Measurements from ENCODE around the gene NDOR1.

DNA sequence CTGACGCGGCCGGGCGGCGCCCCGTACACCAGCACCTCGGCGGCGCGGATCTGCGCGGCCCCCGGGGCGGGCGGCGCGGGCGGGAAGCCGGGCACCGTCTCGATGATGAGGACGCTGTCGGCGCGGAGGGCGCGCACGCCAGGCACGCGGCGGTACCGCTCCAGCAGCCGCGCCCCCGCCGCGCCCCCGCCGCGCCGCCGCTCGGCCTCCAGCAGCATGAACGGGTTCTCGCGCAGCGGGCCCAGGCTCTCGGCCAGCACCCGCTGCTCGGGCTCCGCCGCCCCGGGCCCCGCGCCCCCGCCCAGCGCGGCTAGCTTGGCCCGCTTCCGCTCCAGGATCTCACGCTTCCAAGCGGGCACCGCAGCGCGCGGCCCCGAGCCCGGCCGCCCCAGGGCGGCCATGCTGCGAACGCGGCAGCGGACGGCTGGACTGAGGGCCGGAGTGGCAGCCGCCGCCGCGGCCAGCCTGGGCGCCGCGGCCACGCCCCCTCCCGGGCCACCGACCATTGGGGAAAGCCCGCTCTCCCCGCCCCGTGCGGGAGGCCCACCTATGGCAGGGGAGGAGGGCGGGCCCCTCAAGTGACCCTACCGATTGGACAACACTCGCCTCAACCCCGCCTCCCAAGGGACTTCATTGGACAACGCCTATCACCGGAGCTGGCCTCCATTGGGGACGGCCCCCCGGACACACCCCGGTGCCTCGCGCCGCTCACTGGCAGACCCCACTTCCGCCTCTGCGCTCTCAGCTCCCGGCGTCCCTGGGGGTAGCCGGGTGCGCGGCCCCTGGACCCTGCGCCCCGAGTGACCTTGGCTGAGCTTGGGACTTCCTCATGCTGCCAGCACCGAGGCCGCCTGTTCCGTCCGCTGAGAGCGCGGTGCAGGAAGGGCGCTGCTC is 4.9 kb upstream of the NDOR1 start, which contains the start of gene TPRN:
- TF ChIP-seq, protein P1, sequence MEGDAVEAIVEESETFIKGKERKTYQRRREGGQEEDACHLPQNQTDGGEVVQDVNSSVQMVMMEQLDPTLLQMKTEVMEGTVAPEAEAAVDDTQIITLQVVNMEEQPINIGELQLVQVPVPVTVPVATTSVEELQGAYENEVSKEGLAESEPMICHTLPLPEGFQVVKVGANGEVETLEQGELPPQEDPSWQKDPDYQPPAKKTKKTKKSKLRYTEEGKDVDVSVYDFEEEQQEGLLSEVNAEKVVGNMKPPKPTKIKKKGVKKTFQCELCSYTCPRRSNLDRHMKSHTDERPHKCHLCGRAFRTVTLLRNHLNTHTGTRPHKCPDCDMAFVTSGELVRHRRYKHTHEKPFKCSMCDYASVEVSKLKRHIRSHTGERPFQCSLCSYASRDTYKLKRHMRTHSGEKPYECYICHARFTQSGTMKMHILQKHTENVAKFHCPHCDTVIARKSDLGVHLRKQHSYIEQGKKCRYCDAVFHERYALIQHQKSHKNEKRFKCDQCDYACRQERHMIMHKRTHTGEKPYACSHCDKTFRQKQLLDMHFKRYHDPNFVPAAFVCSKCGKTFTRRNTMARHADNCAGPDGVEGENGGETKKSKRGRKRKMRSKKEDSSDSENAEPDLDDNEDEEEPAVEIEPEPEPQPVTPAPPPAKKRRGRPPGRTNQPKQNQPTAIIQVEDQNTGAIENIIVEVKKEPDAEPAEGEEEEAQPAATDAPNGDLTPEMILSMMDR (IDR thresholded peaks at IDR 0.05; ENCODE audit: poor library complexity) = no peak
- no peak for TF ChIP-seq EZH2 (IDR thresholded peaks at IDR 0.05; ENCODE audit: borderline replicate concordance)
- no peak for TF ChIP-seq EZH2phosphoT487 (IDR thresholded peaks at IDR 0.05; ENCODE audit: low read depth, severe bottlenecking, unreplicated experiment)

Data from hepatocyte (in vitro differentiated cells).